M059J (cell line): ENCODE data around the gene NEK9. TPM values are rescaled to one million over a fixed set of nuclear protein-coding genes. Genes with fewer than 3 reads are reported as not detected.
"Not testable (repeated sequence)": the region's sequence is repeated elsewhere in the genome, so short reads cannot be mapped to it uniquely, and the experiment has no call there.

Source experiments
- DNase-seq: peaks from one replicate; pipeline ENCODE4 v3.0.0-alpha.2; 2012; ENCODE audit warnings: low read depth
- total RNA-seq: library from RNA; depleted of rRNA; stranded (reverse); fragments of >200 nt; shearing (Covaris generic); gene quantifications from 2 replicates; pipeline ENCODE4 v1.2.3, GENCODE V29; 2014

Gene NEK9
- total RNA-seq, 1 experiment from 2014 or later, result 16.4 TPM

DNA sequence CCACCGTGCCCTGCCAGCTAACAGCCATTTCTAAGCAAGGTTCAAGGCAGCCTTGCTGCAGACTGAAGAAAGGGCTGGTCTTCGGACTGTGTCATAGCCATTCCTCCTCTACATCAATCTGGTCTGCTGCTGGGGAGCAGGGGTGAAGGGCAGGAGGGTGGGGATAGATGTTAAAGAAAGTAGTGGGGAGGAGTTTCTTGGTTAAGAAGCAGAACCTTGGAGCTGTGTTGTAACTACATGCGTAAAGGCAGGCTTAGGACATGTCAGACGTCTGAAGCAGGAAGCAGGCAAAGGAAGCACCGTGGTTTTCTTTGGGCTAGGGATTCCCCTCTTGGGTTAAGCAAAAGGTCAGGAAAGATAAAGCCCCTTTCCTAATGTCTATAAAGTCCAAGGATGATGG is 18.1 kb upstream of the NEK9 start:
- no peak for DNase-seq

- DNase-seq, result no peak
Measured at GRCh38 chr14:75143761-75144527, 17.1 kb upstream of the NEK9 start.

DNA sequence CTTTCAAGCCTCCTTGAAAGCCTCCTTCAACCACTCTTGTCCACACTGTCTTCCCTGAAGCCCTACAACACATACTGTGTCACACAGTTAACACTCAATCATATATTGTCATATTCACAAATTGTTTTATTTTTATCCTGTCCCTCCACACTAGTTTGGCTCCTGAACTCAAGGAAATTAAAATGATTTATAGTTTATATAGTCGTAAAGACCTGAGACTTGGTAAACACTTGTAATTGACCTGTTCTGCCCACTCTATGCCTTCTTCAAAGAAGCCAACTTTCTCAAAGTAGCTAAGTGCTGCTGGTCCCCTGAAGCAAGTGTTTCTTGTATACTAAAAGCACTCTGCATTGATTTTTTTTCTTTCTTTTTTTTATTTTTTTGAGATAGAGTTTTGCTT is 15.6 kb upstream of the NEK9 start:
- no peak for DNase-seq

DNA sequence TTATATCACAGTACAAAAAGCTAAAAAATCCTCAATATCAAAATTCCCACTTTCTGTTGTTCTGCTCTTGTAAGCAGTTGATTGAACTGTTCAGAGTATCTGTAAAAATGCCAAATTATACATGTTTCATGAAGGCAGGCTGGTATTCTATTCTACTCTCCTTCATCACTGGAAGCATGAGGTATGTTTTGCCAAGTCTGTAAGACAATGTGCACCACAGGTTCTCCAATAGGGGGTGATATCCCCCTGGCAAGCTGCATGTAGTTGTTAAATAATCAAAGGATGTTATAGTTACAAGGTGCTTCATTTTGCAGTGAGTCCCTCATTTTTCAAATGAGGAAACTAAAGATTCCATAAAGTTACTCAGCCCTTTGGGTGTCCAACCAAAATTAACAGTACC is 15.1 kb upstream of the NEK9 start:
- DNase-seq, result peak; percentile 37

- DNase-seq, result no peak
Measured at GRCh38 chr14:75141062-75141461, 14.2 kb upstream of the NEK9 start.

DNA sequence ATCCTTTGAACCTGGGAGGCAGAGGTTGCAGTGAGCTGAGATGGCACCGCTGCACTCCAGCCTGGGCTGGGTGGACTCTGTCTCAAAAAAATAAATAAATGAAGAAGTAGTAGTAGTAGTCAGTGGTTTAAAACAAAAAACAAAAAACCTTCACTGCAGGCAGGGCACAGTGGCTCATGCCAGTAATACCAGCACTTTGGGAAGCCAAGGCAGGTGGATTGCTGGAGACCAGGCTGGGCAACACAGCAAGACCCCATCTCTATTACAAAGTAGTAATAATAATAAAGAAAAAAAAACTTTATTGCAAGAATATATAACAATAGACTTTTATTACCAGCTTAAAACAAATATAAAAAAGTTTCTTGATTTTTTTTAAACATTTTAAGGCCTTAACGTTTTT is 13.8 kb upstream of the NEK9 start:
- no peak for DNase-seq

DNA sequence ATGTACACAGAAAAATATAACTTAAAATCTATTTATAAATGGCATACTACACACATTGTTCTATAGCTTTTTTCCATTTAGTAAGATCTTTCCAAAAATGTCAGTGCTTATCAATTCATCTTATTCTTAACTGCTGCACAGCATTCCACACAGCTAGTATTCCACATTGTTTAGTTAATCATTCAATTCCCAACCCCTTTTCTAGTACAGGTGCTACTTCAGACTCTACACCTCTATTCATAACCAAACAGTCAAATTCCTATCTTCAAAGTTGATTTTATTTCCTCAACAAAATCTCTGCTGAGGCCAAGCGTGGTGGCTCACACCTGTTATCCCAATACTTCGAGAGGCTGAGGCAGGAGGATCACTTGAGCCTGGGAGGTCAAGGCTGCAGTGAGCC is 12.3 kb upstream of the NEK9 start:
- DNase-seq, result no peak

GRCh38 chr14:75138492-75138891 is 11.6 kb upstream of the NEK9 start:
- DNase-seq, result no peak

GRCh38 chr14:75134644-75135043 is 7.8 kb upstream of the NEK9 start:
- DNase-seq, result no peak

GRCh38 chr14:75133597-75133996 is 6.7 kb upstream of the NEK9 start:
- no peak for DNase-seq

DNA sequence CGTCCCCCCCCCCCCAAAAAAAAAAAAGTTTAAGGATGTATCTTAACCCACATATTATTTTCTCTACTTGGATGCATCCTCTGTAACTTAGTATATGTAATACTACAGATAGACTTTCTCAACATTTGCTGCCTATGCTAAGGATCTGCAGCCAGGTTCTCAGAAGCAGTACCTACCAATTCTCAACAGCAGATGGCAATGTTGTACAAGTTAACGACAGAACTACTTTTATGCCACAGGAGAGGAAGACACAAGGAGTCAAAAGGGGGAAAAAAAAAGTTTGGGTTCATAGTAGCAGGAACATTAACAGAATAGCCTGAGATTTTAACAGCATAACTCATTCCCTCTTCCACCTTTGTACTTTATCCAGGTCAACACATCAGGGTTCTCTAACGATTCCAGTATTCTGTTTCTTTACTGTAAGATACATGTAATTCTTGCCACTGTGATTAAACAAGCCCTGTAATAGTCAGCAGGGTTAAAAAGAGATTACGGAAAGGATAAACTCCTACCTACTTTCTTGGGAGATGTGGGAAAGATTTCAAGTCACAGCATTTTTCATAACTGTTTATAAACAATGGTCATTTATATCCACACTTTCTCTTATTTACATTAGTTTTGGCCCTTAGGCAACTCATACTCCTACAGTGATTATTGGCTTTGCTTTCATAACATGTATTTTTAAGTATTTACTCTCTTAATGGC is 5.7 kb upstream of the NEK9 start:
- peak; percentile 75 for DNase-seq

- DNase-seq, result peak; percentile 19
Measured at GRCh38 chr14:75128596-75128990, 1.7 kb upstream of the NEK9 start.

- DNase-seq, result no peak
Measured at GRCh38 chr14:75127903-75128595, 1.2 kb upstream of the NEK9 start.

DNA sequence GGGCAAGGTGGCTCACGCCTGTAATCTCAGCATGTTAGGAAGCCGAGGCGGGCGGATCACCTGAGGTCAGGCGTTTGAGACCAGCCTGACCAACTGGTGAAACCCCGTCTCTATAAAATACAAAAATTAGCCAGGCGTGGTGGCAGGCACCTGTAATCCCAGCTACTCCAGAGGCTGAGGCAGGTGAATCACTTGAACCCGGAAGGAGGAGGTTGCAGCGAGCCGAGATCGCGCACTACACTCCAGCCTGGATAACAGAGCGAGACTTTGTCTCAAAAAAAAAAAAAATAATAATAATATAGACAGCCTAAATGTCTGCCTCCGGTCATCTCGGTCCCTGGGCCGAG is 599 bp upstream of the NEK9 start:
- DNase-seq, result not testable (repeated sequence)

DNA sequence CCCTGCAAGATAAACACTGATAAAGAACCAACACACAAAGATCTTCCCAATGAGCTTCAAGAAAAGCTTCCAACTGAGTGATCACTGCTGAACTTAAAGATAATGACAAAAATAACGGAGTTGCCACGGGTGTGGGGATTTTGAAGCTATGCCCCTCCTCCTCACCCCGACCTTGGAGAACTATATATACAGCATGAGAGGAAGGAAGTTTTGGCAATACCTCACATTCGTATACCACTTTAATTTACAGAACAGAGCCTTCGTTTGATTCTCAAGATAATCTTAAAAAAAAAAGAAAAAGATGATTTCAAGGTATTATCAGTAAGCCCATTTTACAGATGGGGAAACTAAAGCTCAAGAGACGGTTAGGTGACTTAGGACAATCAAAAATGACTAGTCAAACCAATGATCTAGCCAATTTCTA is 715 bp downstream of the NEK9 start:
- DNase-seq, result peak; percentile 5

DNA sequence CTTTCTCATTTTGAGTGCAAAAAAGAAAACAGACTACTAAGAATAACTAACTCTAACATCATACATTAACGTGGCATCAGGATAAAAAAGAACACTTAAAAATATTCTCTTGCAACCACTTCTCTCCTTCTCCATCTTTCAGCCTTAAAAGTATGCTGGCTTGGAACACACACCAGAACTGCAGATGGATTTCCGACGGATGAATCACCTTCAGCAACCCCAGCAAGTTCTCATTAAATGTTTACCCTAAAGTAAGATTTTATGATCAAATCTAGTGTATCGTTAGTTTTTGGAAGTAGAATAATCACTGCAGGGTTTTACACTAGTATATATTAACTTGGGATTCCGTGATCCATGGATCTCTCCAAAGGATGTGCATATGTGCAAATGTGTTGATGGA is 1.2 kb downstream of the NEK9 start:
- DNase-seq, result peak; percentile 73

GRCh38 chr14:75123991-75124390 is 2.9 kb downstream of the NEK9 start:
- DNase-seq, result peak; percentile 87

- no peak for DNase-seq
Measured at GRCh38 chr14:75121552-75121951, 5.3 kb downstream of the NEK9 start.

GRCh38 chr14:75120541-75121291 is 6.1 kb downstream of the NEK9 start:
- DNase-seq, result no peak

- peak; percentile 25 for DNase-seq
Measured at GRCh38 chr14:75119056-75119455, 7.8 kb downstream of the NEK9 start.

DNA sequence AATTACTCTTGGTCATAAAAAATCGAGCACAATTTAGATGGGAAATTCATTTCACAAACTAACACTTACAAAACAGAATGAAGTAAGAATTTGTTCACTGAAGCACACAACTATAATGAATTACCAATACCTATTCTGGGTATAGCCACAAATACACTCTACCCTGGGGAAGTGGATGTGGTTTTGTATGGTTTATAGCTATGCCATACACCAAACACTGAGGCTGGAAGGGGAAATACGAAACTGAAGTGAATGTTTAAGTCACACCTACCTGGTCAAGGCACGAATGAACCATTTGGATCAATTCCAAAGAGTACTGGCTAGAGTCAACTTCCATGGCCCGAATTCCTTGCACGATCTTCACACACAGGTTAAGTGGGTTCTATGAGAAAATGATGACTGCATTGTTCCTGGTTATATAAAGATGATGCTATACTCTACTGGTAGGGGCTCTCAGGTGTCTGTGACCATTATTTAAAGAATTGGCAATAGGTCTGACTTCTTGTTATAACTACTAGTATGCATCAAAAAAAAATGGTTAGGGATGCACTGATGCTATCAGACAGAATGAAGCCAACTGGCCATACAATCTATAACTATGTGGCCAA is 12.8 kb downstream of the NEK9 start:
- no peak for DNase-seq

DNA sequence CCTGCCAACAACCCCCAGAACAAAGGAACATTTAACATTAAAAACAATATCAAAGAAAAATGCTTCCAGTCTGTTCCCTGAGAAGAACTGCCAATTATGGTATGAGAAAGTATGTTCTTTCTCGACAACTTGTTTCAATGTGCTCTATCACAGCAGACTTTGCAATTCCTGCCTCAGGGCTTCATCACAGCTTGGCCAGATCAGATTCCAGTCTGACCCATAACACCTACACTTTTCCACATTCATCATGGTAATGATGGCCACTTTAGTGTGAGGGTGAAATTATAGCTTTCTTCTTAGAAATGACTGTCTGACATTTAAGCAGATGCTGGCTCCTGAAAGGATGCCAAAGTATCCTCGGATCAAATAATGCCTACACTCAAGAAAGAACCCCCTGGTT is 17.0 kb downstream of the NEK9 start:
- DNase-seq, result no peak
